Measurements from ENCODE around the gene ILRUN. TPM values are rescaled to one million over a fixed set of nuclear protein-coding genes. Genes with fewer than 3 reads are reported as not detected.

The ILRUN gene
- total and polyA plus RNA-seq, 9 of the 15 experiments (the other 6 are each of a cell fraction or from before 2014, with no cell fraction given), result 24.9 to 78.9 (median 53.4) TPM

GRCh38 chr6:34665019-34665418 lies 31.5 kb downstream of the ILRUN start (continued):
- TF ChIP-seq HNRNPLL (IDR thresholded peaks at IDR 0.05; ENCODE audit: low read depth, low read length, poor library complexity, severe bottlenecking) (no peak), HDAC2 (IDR thresholded peaks at IDR 0.05) (0 out of 2 replicates have a peak, but pooled peaks have one; percentile 12)
- TF ChIP-seq, protein P1, sequence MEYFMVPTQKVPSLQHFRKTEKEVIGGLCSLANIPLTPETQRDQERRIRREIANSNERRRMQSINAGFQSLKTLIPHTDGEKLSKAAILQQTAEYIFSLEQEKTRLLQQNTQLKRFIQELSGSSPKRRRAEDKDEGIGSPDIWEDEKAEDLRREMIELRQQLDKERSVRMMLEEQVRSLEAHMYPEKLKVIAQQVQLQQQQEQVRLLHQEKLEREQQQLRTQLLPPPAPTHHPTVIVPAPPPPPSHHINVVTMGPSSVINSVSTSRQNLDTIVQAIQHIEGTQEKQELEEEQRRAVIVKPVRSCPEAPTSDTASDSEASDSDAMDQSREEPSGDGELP (CRISPR knock-in tag; IDR thresholded peaks at IDR 0.05; ENCODE audit: borderline replicate concordance), result peak; percentile 31; the same call in 1 of the 2 replicates
- TF ChIP-seq, protein P2, sequence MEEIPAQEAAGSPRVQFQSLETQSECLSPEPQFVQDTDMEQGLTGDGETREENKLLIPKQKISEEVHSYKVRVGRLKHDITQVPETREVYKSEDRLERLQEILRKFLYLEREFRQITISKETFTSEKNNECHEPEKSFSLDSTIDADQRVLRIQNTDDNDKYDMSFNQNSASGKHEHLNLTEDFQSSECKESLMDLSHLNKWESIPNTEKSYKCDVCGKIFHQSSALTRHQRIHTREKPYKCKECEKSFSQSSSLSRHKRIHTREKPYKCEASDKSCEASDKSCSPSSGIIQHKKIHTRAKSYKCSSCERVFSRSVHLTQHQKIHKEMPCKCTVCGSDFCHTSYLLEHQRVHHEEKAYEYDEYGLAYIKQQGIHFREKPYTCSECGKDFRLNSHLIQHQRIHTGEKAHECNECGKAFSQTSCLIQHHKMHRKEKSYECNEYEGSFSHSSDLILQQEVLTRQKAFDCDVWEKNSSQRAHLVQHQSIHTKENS (CRISPR knock-in tag; IDR thresholded peaks at IDR 0.05), result no peak
- TF ChIP-seq, protein P3, sequence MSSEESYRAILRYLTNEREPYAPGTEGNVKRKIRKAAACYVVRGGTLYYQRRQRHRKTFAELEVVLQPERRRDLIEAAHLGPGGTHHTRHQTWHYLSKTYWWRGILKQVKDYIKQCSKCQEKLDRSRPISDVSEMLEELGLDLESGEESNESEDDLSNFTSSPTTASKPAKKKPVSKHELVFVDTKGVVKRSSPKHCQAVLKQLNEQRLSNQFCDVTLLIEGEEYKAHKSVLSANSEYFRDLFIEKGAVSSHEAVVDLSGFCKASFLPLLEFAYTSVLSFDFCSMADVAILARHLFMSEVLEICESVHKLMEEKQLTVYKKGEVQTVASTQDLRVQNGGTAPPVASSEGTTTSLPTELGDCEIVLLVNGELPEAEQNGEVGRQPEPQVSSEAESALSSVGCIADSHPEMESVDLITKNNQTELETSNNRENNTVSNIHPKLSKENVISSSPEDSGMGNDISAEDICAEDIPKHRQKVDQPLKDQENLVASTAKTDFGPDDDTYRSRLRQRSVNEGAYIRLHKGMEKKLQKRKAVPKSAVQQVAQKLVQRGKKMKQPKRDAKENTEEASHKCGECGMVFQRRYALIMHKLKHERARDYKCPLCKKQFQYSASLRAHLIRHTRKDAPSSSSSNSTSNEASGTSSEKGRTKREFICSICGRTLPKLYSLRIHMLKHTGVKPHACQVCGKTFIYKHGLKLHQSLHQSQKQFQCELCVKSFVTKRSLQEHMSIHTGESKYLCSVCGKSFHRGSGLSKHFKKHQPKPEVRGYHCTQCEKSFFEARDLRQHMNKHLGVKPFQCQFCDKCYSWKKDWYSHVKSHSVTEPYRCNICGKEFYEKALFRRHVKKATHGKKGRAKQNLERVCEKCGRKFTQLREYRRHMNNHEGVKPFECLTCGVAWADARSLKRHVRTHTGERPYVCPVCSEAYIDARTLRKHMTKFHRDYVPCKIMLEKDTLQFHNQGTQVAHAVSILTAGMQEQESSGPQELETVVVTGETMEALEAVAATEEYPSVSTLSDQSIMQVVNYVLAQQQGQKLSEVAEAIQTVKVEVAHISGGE (CRISPR knock-in tag; IDR thresholded peaks at IDR 0.05), result 0 out of 6 replicates have a peak, but pooled peaks of 1 of the 3 experiments have one; percentile 4

Data from K562 (cell line).